ENCODE results near the gene TCAP. TPM values are rescaled to one million over a fixed set of nuclear protein-coding genes. Genes with fewer than 3 reads are reported as not detected.

Gene TCAP
- total and polyA plus RNA-seq, 8 donors = 0.88 to 14.1 (median 2.2) TPM; not detected in 2

DNA sequence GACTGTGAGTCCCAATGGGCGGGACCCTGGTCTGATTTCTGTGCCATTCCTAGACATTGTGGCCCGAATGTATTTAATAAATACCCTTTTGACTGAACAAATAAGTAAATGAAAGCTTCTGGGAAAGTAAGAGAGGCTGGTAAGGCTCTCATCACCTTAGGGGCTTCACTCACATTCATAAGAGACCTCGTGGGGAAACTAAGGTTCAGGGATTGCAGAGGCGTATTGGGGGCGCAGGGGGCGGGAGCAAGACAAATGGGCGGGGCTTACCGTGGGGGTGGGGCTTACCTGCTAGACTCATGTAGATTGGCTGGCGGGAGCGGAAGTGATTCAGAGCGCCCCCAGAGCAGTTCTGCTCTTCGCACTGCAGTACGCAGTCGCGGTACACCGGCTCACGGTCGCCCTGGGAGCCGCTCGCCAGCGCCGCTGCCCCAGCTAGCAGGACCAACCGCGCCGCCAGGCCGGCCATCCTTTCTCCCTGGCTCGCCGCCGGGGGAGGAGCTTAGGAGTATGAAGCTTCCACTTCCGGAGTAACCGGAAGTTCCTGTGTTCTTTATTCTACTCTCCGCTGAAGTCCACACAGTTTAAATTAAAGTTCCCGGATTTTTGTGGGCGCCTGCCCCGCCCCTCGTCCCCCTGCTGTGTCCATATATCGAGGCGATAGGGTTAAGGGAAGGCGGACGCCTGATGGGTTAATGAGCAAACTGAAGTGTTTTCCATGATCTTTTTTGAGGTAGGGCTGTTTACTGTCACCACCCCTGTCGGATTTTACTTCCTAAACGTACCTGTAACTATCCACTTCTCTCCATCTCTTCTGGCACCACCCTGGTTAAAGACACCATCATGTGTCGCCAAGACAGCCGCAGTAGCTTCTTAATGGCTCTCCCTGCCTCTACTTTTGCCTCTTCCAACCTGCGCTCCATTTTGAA, 22.7 kb downstream of the TCAP start, which contains the start of gene PGAP3:
TSS of gene PGAP3 (minus strand) at position 512 of the 929 bp plus-strand sequence. CDS start at position 469, 43 bp downstream.
- no peaks in the 10 kb centered on the region for H3K9me3 ChIP-seq
- peak; percentile 17 to 77 (median 72) for TF ChIP-seq POLR2AphosphoS5 (IDR thresholded peaks at IDR 0.05)
- no peak for TF ChIP-seq EP300 (IDR thresholded peaks at IDR 0.05)
- TF ChIP-seq, protein P1, sequence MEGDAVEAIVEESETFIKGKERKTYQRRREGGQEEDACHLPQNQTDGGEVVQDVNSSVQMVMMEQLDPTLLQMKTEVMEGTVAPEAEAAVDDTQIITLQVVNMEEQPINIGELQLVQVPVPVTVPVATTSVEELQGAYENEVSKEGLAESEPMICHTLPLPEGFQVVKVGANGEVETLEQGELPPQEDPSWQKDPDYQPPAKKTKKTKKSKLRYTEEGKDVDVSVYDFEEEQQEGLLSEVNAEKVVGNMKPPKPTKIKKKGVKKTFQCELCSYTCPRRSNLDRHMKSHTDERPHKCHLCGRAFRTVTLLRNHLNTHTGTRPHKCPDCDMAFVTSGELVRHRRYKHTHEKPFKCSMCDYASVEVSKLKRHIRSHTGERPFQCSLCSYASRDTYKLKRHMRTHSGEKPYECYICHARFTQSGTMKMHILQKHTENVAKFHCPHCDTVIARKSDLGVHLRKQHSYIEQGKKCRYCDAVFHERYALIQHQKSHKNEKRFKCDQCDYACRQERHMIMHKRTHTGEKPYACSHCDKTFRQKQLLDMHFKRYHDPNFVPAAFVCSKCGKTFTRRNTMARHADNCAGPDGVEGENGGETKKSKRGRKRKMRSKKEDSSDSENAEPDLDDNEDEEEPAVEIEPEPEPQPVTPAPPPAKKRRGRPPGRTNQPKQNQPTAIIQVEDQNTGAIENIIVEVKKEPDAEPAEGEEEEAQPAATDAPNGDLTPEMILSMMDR (IDR thresholded peaks at IDR 0.05) = no peak
- TF ChIP-seq POLR2A (IDR thresholded peaks at IDR 0.05) = no peak
- peaks cover 5 to 32% (median 25%) of the 10 kb centered on the region in 4 donors for H3K36me3 ChIP-seq
- peak within 1 kb of the TSS; percentile 52 to 82 (median 66) for H3K4me3 ChIP-seq
- intact Hi-C loops (cut with DNase I; ENCODE audit: low total_unique reads) = no loop called here
- peak within 1 kb of the TSS; percentile 88 to 99 (median 92) for H3K27ac ChIP-seq
- H3K4me1 ChIP-seq = peaks cover 15 to 22% (median 21%) of the 10 kb centered on the region in 4 donors
- 1 to 3% (median 2%) methylated on average over 39 to 45 of the region's 45 CpGs for WGBS, 5 donors
- no peaks in the 10 kb centered on the region for H3K27me3 ChIP-seq
- DNase-seq = peak; percentile 89 to 95

DNA sequence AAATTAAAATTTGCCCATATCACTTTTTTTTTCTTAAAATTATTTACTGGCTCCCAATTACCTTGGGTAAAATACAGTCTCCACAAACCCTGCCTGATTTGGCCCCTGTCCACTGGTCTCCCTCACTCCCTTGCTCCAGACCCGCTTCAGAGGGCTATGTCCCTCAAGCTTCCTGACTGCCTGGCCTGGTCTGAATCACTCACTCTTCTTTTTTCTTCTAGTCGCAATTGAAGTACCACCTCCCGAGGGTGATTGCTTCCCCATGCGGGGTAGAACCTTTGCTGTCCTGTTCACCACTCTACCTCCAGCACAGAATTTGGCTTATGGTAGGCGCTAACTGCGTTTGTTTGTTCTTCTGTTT, 23.3 kb downstream of the TCAP start:
- Histone ChIP-seq H3K4me1 (peaks cover 15 to 22% (median 21%) of the 10 kb centered on the region in 4 donors), H3K36me3 (peaks cover 5 to 26% (median 19%) of the 10 kb centered on the region in 4 donors), H3K9me3 (no peaks in the 10 kb centered on the region), H3K27me3 (no peaks in the 10 kb centered on the region), H3K27ac (peak overlapping the region; percentile 88 to 99 (median 92)), H3K4me3 (peak overlapping the region; percentile 52 to 82 (median 66))
- 11 to 17% (median 13%) methylated on average over 6 of the region's 6 CpGs for WGBS, 5 donors
- TF ChIP-seq POLR2AphosphoS5 (IDR thresholded peaks at IDR 0.05) (no peak), POLR2A (IDR thresholded peaks at IDR 0.05) (no peak), EP300 (IDR thresholded peaks at IDR 0.05) (no peak)
- TF ChIP-seq, protein P1 (IDR thresholded peaks at IDR 0.05) = no peak
- intact Hi-C loops (cut with DNase I; ENCODE audit: low total_unique reads) = no loop called here
- DNase-seq = peak in 1 of 2 donors; percentile 28

DNA sequence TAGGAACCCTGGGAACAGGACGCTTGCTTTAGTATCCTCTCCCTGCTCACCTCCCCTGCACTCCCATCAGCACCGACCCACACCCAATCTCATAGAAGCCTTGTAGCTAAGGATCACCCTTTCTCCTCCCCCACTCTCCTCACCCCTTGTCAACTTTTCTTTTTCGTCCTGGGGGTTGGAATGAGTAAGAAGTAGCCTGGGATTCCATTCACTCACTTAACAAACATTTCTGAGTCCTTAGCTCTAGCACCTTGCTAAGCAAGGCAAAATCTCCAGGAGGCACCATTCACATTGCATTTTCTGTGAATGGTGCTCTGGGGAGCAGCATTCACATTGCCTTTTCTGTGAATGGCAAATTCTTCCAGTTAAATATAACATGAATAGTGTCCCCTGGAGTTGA, 23.8 kb downstream of the TCAP start:
- H3K27ac ChIP-seq = no peak overlapping the region
- peaks cover 5 to 21% (median 14%) of the 10 kb centered on the region in 4 donors for H3K36me3 ChIP-seq
- intact Hi-C loops (cut with DNase I; ENCODE audit: low total_unique reads) = no loop called here

DNA sequence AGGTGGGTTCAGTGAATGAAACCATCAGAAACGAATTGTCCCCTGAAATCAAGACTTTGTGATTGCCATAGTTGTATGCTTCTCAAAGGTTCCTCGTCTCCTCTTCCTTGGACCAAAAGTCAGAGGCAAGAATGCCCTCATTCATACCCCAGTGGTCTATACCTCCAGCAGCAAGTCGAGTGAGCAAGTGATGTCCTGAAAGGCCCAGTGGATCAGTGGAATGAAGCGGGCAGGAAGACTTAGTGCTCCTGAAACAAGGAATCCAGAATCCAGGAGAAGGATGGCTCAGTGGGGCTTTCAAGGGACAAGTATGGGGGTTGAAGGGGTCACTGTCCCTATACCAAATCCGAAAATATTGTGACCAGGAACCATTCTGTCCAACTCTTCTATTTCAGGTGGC, 29.4 kb downstream of the TCAP start:
- WGBS, 5 donors = 86 to 93% (median 88%) methylated on average over 5 of the region's 5 CpGs
- Histone ChIP-seq H3K36me3 (peaks cover 0 to 6% (median 0%) of the 10 kb centered on the region in 4 donors), H3K9me3 (no peaks in the 10 kb centered on the region), H3K4me1 (peaks cover 0 to 9% (median 5%) of the 10 kb centered on the region in 4 donors), H3K27me3 (peaks cover 0 to 1% (median 0%) of the 10 kb centered on the region in 3 donors), H3K27ac (no peak overlapping the region), H3K4me3 (no peak overlapping the region)
- TF ChIP-seq POLR2A (IDR thresholded peaks at IDR 0.05) = no peak
- TF ChIP-seq, protein P1 (IDR thresholded peaks at IDR 0.05) = no peak
- no peak for TF ChIP-seq POLR2AphosphoS5 (IDR thresholded peaks at IDR 0.05)
- TF ChIP-seq EP300 (IDR thresholded peaks at IDR 0.05) = no peak
- no peak for DNase-seq
- intact Hi-C loops (cut with DNase I; ENCODE audit: low total_unique reads) = no loop called here

More for the DNA sequence above, 23.8 kb downstream of the TCAP start:
- no peak for DNase-seq
- Histone ChIP-seq H3K27me3 (no peaks in the 10 kb centered on the region), H3K9me3 (no peaks in the 10 kb centered on the region), H3K4me3 (peak overlapping the region in 1 of 4 donors; percentile 60), H3K4me1 (peaks cover 15 to 22% (median 21%) of the 10 kb centered on the region in 4 donors)
- WGBS, 5 donors = 25 to 44% (median 37%) methylated on average over 3 of the region's 3 CpGs
- TF ChIP-seq POLR2AphosphoS5 (IDR thresholded peaks at IDR 0.05) (no peak), EP300 (IDR thresholded peaks at IDR 0.05) (no peak), POLR2A (IDR thresholded peaks at IDR 0.05) (no peak)
- TF ChIP-seq, protein P1 (IDR thresholded peaks at IDR 0.05) = no peak
